Gastrocnemius medialis (tissue), 4 donors: Measurements from ENCODE around the gene MTCL3. TPM values are rescaled to one million over a fixed set of nuclear protein-coding genes. Genes with fewer than 3 reads are reported as not detected.

Experiments used
- ATAC-seq, 2 donors: fragments of 150-250 bp; one replicate each; pipeline ENCODE4 v1.9.1; 2016
- DNase-seq, 2 donors: peaks; one replicate each; pipeline ENCODE4 v3.0.0-alpha.2; 2019
- H3K27ac ChIP-seq, 4 donors: fragments of 200-600 bp; sonication (generic); 1 replicate in 1 of 4; 2 replicates in 3 of 4; pipeline ENCODE4 v1.5.1; 2016 to 2018; ENCODE audit warnings: mild to moderate bottlenecking in 2 of 4, moderate library complexity in 1 of 4
- H3K27me3 ChIP-seq, 3 donors: fragments of 200-600 bp; sonication (generic) in 2 of 3; 1 replicate in 1 of 3; 2 replicates in 2 of 3; pipeline versions ENCODE4 v1.5.1 to v1.6.0; 2016 to 2019; ENCODE audit warnings: mild to moderate bottlenecking in 1 of 3, moderate library complexity in 1 of 3
- H3K36me3 ChIP-seq, 2 donors: fragments of 200-600 bp; sonication (generic) in 1 of 2; one replicate each; pipeline ENCODE4 v1.5.1; 2017 to 2018
- H3K4me1 ChIP-seq, 2 donors: fragments of 200-600 bp; sonication (generic) in 1 of 2; one replicate each; pipeline ENCODE4 v1.5.1; 2016 to 2017; ENCODE audit warnings: mild to moderate bottlenecking in 2 of 2
- H3K4me3 ChIP-seq, 4 donors: fragments of 200-600 bp; sonication (generic) in 3 of 4; 1 replicate in 1 of 4; 2 replicates in 3 of 4; pipeline ENCODE4 v1.5.1; 2016 to 2019; ENCODE audit warnings: mild to moderate bottlenecking in 2 of 4
- H3K9me3 ChIP-seq, 3 donors: fragments of 200-600 bp; sonication (generic) in 2 of 3; 1 replicate in 1 of 3; 2 replicates in 2 of 3; pipeline ENCODE4 v1.5.1; 2016 to 2019
- CTCF ChIP-seq, 5 experiments: fragments of 450-650 bp in 3 of 5; fragments of 200-600 bp in 2 of 5; sonication (generic) in 2 of 5; IDR thresholded peaks in 4 of 5; conservative IDR thresholded peaks in 1 of 5; 1 replicate in 4 of 5; 2 replicates in 1 of 5; pipeline ENCODE4 v1.5.1; 2016 to 2019; ENCODE audit warnings: antibody characterized with exemption in 5 of 5, mild to moderate bottlenecking in 3 of 5, moderate library complexity in 3 of 5
- POLR2A ChIP-seq, 2 donors: fragments of 450-650 bp; IDR thresholded peaks; one replicate each; pipeline ENCODE4 v1.6.1; 2017; ENCODE audit warnings: antibody characterized with exemption in 2 of 2, mild to moderate bottlenecking in 2 of 2, moderate library complexity in 2 of 2
- in situ Hi-C, 4 donors: fragments of 200-750 bp; cut with MboI; loops; one replicate each; pipeline versions ENCODE4 v1.15.0 to v1.8.0; 2017; ENCODE audit warnings: low sequenced_read_pairs in 4 of 4
- intact Hi-C: fragments of 100-400 bp; cut with DNase I; formaldehyde crosslinking; loops from one replicate; pipeline ENCODE4 v1.15.1; 2023; ENCODE audit warnings: low total_unique reads
- total RNA-seq, 4 donors: library from RNA; depleted of rRNA; stranded (reverse); fragments of >200 nt; gene quantifications; one replicate each; pipeline versions ENCODE4 v1.1.0 to v1.2.3, GENCODE V29; 2016

Gene MTCL3

GRCh38 chr6:127423921-127424320 lies 95.2 kb downstream of the MTCL3 start:
- TF ChIP-seq CTCF (IDR thresholded peaks at IDR 0.05 in 4 of 5, conservative IDR thresholded peaks at IDR 0.05 in 1 of 5) (no peak), POLR2A (IDR thresholded peaks at IDR 0.05) (no peak)
- Histone ChIP-seq H3K4me1 (peaks cover 0 to 6% of the 10 kb centered on the region in 2 donors), H3K9me3 (no peaks in the 10 kb centered on the region), H3K27me3 (no peaks in the 10 kb centered on the region), H3K4me3 (no peak overlapping the region), H3K36me3 (no peaks in the 10 kb centered on the region), H3K27ac (no peak overlapping the region)
- no peak for DNase-seq
- in situ Hi-C loops, result no loop called here
- intact Hi-C loops, result no loop called here
- ATAC-seq, result no peak

Other genes starting within 250 kb of the MTCL3 start
- gene ECHDC1, start 175.7 kb downstream of the MTCL3 start, total RNA-seq, result 10 to 100 TPM; 31.4 to 45.3 (median 33.6) TPM
- 10 to 100 TPM; 34.0 to 57.4 (median 44.8) TPM for gene KIAA0408, start 59.9 kb downstream of the MTCL3 start, total RNA-seq
- not detected for gene C6orf58, start 57.8 kb upstream of the MTCL3 start, total RNA-seq